Chondrocyte (in vitro differentiated cells): Measurements from ENCODE around the gene RAD51AP2. TPM values are rescaled to one million over a fixed set of nuclear protein-coding genes. Genes with fewer than 3 reads are reported as not detected.
A peak's percentile ranks its signal among the peaks of the same experiment; 100 is the strongest.

ENCODE experiments used
- DNase-seq: peaks from one replicate; pipeline ENCODE4 v3.0.0; 2021; ENCODE audit warnings: mixed read lengths, low spot score
- H3K27ac Mint-ChIP-seq: one replicate; pipeline ENCODE4 v1.8.0; 2021; ENCODE audit warnings: mild to moderate bottlenecking, moderate library complexity, mixed read lengths; ENCODE audit not compliant: unreplicated experiment
- H3K27me3 Mint-ChIP-seq: 2 replicates; pipeline ENCODE4 v1.8.0; 2021; ENCODE audit warnings: low read depth, mixed read lengths
- H3K36me3 Mint-ChIP-seq: 2 replicates; pipeline ENCODE4 v1.8.0; 2021; ENCODE audit warnings: low read depth, mixed read lengths
- H3K4me1 Mint-ChIP-seq: 2 replicates; pipeline ENCODE4 v1.8.0; 2021; ENCODE audit warnings: low read depth, mild to moderate bottlenecking, mixed read lengths
- H3K4me3 Mint-ChIP-seq: one replicate; pipeline ENCODE4 v1.8.0; 2021; ENCODE audit warnings: mild to moderate bottlenecking, moderate library complexity, mixed read lengths; ENCODE audit not compliant: unreplicated experiment
- H3K9me3 Mint-ChIP-seq: 2 replicates; pipeline ENCODE4 v1.8.0; 2021; ENCODE audit warnings: low read depth, mixed read lengths
- CTCF ChIP-seq: fragments of 200-600 bp; sonication (generic); IDR thresholded peaks from 2 replicates; pipeline ENCODE4 v1.5.0; 2021; ENCODE audit warnings: antibody characterized with exemption, mild to moderate bottlenecking, moderate library complexity
- total RNA-seq: library from RNA; stranded (reverse); gene quantifications from 3 replicates; pipeline ENCODE4 v1.2.1, GENCODE V29; 2021

Gene RAD51AP2
- total RNA-seq, 1 donor from 2014 or later: not detected

GRCh38 chr2:17540813-17541530 lies 22.7 kb upstream of the RAD51AP2 start:
- Mint-ChIP-seq H3K27ac (no peak overlapping the region), H3K4me1 (peaks cover 30% of the 10 kb centered on the region), H3K36me3 (peaks cover 3% of the 10 kb centered on the region), H3K9me3 (no peaks in the 10 kb centered on the region), H3K4me3 (peak overlapping the region; percentile 83), H3K27me3 (peaks cover 75% of the 10 kb centered on the region)
- DNase-seq: no peak
- peak; percentile 26 for TF ChIP-seq CTCF

DNA sequence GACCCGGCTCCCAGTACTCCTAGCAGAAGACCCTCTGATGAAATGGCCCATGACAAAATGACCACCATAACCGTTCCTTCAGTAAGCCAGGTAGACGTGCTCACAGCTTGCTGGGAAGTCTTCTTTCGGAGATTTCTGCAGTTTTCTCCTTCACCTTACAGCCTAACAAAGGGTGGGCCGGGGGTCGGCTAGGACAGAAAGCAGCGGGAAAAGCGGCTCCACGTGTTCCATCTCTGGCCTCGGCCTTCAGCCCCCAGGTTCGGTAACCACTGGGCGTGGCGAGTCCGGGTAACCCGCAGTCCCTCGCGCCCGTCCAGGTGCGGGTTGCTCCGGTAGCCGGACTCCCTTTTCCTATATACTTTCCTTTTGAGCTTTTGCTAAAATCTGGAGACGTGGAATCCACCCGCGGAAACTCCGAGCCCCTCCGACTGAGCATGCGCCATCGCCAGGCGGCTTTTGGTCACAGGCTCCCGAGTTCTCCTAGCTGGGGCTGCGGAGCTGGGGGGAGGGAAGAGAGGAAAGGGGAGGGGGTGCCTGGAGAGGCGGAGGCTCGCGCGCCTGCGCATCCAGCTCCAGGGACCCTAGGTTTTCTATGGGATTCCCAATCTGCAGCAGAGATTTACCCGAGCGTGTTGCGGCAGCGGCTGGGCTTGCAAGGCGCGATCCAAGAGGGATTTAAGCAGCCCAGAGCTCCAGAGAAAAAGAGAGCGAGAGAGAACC lies 22.0 kb upstream of the RAD51AP2 start, which contains the start of gene VSNL1:
VSNL1 (plus strand) TSS at position 604 of the 720 bp plus-strand sequence. CDS start 51,379 bp downstream, outside the sequence.
- H3K27ac Mint-ChIP-seq: no peak within 1 kb of the TSS
- H3K9me3 Mint-ChIP-seq: no peaks in the 10 kb centered on the region
- H3K27me3 Mint-ChIP-seq: peaks cover 76% of the 10 kb centered on the region
- peaks cover 30% of the 10 kb centered on the region for H3K4me1 Mint-ChIP-seq
- no peak for DNase-seq
- peak within 1 kb of the TSS; percentile 83 for H3K4me3 Mint-ChIP-seq
- peaks cover 3% of the 10 kb centered on the region for H3K36me3 Mint-ChIP-seq
- no peak for TF ChIP-seq CTCF

- Mint-ChIP-seq H3K27me3 (peaks cover 79% of the 10 kb centered on the region), H3K27ac (no peak overlapping the region), H3K4me1 (peaks cover 30% of the 10 kb centered on the region), H3K4me3 (peak overlapping the region; percentile 83), H3K36me3 (peaks cover 3% of the 10 kb centered on the region), H3K9me3 (no peaks in the 10 kb centered on the region)
- DNase-seq: no peak
- no peak for TF ChIP-seq CTCF
These were observed 21.4 kb upstream of the RAD51AP2 start for GRCh38 chr2:17539611-17540092.

GRCh38 chr2:17538844-17539554 lies 20.8 kb upstream of the RAD51AP2 start:
- Mint-ChIP-seq H3K27me3 (peaks cover 77% of the 10 kb centered on the region), H3K9me3 (no peaks in the 10 kb centered on the region), H3K4me1 (peaks cover 30% of the 10 kb centered on the region), H3K27ac (no peak overlapping the region), H3K4me3 (peak overlapping the region; percentile 55), H3K36me3 (peaks cover 3% of the 10 kb centered on the region)
- DNase-seq: no peak
- TF ChIP-seq CTCF: no peak
